ENCODE measurements around the gene MMP15.

- TF ChIP-seq CTCF (IDR thresholded peaks at IDR 0.05) (no peak), POLR2A (IDR thresholded peaks at IDR 0.05) (no peak), EP300 (IDR thresholded peaks at IDR 0.05) (no peak)
Observed at GRCh38 chr16:58043571-58044155, 18.1 kb downstream of the MMP15 start.
